Glomerular endothelial cell (primary cell): ENCODE data around the gene CD80. TPM values are rescaled to one million over a fixed set of nuclear protein-coding genes. Genes with fewer than 3 reads are reported as not detected.
"Not testable (repeated sequence)": the region's sequence is repeated elsewhere in the genome, so short reads cannot be mapped to it uniquely, and the experiment has no call there.

ENCODE experiments used
- DNase-seq: peaks from one replicate; pipeline ENCODE4 v3.0.0-alpha.2; 2011; ENCODE audit warnings: low read depth, low spot score; ENCODE audit errors: extremely low read depth
- total RNA-seq: library from RNA; depleted of rRNA; stranded (reverse); fragments of >200 nt; gene quantifications from 2 replicates; pipeline ENCODE4 v1.2.3, GENCODE V29; 2015

Gene CD80
- total RNA-seq, 1 donor from 2014 or later, result not detected

DNA sequence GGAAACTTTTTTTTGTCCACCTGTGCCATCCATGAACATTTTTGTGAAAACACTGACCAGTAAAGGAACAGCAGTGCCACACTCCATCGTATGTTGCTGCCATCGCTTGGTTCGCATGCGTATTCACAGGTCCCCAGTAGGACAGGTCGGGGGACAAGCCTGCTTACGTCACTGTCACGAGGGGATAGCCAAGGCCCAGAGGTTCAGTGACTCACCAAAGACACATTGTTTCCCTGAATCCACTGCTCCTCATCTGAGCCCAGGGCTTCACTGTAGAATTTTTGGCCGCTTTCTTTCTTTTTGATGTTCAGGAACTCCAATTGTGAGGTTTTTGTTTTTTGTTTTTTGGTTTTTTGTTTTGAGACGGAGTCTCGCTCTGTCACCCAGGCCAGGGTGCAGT lies 25.8 kb upstream of the CD80 start:
- no peak for DNase-seq

DNA sequence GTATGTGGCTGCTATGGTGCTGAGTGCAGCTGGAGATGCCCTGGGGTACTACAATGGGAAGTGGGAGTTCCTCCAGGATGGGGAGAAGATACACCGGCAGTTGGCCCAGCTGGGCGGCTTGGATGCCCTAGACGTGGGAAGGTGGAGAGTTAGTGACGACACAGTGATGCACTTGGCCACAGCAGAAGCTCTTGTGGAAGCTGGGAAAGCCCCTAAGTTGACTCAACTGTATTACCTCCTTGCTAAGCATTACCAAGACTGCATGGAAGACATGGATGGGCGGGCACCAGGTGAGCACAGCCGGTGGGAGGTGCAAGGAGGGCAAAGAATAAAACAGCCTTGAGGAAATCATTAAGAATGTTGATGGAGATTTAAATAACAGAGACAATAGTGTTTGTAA lies 22.8 kb upstream of the CD80 start:
- no peak for DNase-seq

DNA sequence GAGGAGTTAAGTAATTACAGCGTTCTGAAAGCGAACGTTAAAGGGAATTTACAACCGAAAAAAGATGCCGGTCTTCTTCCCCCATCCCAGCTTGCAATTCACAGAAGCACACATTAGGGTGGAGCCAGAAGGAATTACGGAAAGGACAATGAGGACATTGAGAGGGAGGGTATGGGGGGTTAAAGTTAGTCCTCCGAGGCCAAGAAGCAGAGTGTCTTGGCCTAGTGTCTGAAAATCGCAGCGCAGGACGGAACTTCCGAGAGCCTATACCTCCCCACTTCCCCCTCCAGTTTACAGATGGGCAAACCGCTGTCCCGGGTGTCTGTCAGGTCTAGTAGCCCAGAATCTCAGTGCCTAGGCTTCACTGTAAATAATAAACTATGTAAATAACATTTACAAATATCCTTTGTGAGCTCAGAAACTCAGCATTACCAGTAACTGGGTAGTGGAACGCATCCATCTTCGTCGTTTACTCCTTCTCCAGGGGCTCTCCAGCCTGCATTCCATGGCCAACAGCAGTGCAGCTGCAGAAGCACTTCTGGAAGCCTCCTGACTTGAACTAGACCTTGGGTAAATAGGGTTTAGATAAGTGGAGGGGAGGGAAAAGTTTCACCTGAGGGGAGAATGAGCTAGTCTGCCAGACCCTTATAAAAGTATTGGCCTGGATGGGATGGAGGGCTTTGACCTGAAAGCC lies 20.8 kb upstream of the CD80 start:
- DNase-seq, result no peak

DNA sequence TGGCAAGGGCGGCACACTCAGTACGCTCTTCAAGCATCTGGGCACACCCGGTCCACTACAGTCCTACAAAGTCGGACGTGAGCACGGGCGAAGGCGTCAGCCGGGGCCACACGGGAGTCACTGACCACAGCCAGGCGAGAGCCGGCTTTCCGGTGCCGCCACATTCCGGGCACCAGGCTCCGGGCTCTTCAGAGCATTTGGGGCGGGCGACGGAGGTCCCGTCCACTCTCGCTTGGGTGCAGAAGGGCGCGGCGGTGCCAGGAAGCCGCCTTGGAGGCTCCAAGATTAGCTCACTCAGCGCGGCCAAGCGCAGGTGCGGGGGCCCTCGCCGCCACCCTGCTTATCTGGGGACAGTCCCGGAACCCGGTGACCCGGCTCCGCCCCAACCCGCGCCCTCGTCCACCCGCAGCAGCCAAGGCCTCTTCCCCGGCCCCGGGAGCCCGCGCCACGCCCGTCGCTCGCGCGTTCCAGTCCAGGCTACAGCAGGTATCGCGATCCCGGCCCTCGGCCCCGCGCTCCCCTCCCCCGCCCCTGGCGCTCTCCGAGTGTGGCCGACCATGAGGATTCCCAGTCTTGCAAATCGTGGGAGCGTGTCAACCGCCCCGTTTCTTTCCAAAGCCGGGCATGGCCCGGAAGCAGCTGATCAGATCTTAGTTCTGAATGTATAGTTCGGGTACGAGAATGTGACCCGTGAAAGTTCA lies 20.1 kb upstream of the CD80 start, which contains the start of gene ADPRH:
Gene ADPRH (plus strand): TSS at position 127 of the 701 bp plus-strand sequence. CDS start 2,678 bp downstream, outside the sequence.
- DNase-seq, result no peak

DNA sequence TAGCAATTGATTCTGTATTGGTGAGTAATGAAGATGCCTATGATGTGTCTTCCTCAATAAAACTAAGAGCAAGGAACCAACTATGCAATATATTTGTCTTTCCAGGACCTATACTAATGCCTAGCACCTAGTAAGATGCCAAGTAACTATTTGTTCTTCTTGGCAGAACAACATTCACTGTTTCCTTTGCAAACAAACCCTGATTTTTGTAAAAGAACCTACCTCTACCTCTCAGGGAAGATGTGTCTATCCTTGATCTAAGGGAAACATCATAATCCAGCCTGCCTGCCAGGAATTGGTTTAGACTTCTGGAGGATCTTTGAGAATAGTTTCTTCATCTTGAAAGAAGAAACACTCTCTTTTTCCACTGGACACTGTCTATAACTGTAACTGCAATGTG lies 16.1 kb upstream of the CD80 start:
- DNase-seq, result no peak

DNA sequence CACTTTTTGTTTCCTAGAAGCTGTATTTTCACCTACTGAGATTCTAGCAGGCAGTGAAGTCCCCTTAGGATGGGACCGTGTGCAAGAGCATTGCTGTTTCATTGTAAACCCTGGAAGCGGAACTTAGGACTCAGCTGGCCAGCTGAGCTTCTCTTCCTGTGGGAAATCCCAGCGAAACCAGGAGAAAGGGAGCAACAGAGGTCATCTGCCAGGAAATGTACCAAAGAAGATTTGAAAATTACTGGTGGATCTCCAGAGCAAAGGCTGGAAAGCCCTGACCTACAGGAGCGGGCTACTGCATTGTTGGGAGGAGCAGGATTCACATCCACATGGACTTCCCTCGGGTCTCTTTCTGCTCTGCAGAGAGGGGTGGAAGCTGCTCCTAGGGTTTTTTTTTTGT lies 12.3 kb upstream of the CD80 start:
- no peak for DNase-seq

DNA sequence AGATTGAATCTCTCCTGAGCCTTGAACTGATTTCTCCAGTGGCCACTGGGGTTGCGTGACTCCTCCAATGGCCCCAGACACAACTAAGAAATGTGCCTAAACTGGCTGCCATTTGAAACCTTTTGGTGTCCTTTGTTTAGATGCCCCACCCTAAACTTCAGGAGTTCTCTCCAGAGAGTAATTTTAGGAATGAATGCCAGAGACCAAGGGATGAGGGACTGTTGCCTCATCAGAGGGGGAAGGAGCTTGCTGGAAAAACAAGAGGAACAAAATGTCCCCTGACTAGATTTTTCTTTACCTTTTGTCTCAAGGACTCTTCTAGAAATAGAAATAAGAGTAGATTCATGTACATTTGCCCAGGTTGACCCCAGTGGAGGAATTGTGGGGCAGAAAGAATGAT lies 11.8 kb upstream of the CD80 start:
- DNase-seq, result no peak

DNA sequence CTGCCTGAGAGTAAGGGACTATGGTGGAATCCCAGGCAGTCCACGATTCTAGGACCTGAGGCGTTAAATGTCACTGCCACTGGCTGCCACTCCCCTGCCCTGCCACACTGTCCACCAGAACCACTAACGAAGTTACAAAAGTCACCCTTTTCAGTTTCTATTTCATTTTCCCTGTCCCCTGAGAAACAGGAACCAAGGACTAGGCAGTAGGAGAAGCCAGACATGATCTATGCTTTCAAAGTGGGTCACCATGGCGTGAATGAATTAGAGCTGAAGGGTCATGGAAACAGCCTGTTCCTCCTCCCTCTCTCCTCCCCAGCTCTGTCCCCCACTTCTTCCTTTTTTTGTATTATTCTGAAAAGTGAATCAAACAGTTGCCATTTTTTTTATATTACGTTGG lies 10.8 kb upstream of the CD80 start:
- no peak for DNase-seq

DNA sequence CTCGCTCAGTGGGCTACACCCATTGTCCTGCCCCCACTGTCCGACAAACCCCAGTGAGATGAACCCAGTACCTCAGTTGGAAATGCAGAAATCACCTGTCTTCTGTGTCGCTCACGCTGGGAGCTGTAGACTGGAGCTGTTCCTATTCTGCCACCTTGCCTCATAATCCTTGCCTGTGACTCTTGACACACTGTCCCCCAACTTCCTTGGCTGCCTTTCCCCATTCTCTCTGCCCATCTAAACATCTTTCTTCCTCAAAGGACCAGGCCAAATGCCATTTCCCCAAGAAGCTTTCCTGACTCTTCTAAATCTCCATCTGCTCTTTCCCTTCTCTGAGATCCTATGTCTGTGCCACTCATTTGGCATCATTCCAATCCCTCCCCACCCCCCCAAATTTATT lies 9.7 kb upstream of the CD80 start:
- DNase-seq, result no peak

DNA sequence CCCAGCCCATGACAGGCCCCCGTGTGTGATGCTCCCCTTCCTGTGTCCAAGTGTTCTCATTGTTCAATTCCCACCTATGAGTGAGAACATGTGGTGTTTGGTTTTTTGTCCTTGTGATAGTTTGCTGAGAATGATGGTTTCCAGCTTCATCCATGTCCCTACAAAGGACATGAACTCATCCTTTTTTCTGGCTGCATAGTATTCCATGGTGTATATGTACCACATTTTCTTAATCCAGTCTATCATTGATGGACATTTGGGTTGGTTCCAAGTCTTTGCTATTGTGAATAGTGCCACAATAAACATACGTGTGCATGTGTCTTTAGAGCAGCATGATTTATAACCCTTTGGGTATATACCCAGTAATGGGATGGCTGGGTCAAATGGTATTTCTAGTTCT lies 3.9 kb upstream of the CD80 start:
- DNase-seq, result not testable (repeated sequence)

DNA sequence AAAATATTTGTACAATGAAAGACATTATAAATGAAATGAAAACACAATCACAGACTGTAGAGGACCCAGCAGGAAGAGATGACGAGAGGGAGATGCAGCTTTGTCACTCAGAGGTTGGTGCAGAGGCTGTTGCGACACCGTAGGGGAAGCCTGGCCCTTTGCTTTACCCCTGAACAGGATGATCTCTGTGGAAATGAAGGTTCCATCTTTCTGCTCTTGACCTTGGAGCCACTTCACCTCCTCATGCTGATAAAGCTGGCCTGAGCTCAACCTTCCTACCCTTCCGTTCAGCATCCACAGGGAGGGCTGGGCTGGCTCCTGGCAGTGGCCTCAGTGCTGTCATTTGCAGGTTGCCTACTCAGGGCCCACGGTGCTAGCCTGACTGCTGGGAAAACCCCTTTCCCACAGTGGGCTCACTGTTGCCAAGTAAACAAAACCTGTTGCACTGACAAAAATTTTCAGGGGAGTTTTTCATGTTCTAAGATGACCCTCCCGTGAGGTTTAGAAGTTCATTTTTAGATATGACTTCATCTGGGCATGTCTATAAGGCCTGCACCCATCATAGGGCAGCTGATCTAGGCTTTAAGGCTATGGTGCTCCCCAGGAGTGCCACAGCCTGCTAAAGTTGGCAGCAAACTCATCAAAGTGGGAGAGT lies 3.0 kb upstream of the CD80 start:
- DNase-seq, result no peak

DNA sequence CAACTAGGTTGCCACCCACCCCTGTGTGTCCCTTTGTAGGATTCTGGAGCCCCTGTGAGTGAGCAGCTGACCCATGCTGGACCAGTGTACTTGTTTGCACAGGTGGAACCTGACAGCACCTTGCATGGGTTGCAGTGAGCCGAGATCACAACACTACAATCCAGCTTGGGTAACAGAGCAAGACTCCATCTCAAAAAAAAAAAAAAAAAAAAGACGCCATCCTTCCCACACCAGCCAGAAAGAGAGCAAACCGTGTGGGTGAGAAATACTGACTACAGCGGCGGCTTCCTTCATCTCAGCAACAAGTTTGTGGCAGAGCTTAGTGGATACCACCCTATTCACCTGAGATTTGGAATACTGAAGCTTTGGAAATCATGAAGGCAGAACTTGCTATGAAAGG lies 746 bp upstream of the CD80 start:
- no peak for DNase-seq

DNA sequence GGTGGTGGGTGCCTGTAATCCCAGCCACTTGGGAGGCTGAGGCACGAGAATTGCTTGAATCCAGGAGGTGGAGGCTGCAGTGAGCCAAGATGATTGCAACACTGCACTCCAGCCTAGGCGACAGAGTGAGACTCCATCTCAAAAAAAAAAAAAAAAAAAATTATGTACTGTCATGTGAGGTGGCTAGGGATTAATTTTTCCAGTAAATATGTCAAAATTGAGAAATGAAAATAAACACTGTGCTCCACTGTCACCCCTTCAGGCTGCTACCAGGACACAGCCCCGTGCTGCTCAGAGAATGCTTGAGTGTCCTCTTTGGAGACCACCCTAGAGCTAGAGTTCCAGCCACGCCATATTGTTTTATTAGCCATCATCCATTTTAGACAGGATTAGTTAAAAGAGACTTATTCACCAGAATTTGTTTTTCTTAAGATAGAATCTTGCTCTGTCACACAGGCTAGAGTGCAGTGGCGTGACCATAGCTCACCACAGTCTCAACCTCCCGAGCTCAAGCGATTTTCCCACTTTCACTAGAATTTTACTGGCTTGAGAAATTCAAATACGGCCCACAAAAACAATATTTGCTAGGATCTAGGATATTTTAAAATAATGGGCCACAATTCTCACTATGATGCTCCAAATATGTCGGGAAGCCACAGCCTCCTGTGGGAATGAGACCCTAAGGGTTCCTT lies 642 bp downstream of the CD80 start:
- DNase-seq, result no peak

DNA sequence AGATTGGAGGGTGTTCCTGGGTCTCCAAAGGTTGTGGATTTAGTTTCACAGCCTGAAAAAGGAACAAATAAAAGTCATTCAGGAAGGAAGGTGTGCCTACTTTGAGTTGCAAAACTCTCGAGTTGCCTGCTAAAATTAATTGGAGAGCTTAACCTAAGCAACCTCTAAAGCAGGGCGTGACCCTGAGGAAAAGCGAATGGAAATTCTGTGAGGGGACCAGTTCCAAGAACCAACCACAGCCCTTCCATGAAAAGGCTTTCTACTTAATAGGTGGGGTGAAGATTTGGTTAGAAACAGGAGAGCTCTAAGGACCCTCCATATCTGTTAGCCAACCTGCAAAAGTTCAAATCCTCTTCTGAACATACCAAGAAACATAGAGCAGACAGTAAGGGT lies 1.5 kb downstream of the CD80 start:
- no peak for DNase-seq

DNA sequence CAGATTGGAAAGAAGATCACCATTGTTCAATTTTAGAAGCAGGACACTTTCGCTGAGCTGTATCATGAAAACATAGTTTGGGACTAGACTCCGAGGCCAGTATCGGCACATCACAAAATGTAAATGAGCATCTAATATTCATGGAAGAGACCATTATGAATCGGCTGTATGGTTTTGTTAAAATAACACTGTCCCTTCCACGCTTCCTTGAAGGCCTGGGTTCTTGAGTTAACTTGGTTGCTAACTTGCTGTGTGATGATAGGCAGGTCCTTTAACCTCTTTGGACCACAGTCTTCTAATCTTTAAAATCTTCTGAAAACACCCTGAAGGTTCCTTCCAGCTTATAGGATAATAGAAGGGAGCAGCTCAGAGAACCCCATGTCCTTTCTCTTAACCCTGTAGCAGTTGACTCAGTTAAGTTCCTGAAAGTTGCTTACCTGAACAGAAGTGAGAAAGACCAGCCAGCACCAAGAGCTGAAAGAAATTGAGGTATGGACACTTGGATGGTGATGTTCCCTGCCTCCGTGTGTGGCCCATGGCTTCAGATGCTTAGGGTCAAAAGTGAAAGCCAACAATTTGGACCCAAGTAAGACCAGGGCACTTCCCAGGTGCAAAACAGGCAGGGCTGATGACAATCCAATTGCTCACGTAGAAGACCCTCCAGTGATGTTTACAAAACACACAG lies 2.1 kb downstream of the CD80 start:
- DNase-seq, result no peak

DNA sequence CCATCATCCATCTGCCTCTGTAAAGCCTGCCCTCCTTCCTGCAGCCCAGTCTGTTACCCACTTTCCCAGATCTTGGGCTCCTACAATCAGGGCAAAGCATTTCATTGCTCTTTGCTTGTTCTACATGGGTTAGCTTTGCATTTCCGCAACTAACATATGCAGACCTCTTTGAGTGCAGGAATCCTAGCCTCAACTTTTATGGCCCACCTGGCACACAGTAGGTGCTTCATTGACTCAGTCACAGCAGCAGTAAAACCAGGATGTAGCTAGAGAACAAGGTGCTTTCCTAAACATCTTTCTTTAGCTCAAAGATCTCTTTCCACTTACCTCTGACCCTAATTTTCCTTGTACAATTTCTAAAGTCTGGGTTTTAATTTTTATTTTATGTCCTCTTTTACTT lies 3.5 kb downstream of the CD80 start:
- DNase-seq, result no peak

DNA sequence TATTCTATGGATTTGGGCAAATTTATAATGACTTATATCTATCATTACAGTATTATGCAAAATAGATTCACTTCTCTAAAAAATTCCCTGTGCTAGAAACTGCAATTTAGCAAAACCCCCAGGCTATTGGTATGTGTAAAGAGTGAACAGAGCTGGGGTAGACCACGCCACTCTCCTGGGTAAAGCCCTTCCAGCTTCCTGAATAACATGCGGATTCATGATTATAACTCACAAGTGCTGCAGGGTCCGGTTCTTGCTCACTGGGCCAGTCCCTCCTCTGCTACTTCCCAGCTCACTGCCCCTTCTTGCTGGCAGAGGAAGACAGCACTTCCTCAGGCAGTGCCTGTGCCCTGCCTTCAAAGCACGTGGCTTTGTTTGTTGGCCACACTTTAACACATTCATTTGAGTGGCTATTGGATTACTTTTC lies 4.1 kb downstream of the CD80 start:
- DNase-seq, result no peak

DNA sequence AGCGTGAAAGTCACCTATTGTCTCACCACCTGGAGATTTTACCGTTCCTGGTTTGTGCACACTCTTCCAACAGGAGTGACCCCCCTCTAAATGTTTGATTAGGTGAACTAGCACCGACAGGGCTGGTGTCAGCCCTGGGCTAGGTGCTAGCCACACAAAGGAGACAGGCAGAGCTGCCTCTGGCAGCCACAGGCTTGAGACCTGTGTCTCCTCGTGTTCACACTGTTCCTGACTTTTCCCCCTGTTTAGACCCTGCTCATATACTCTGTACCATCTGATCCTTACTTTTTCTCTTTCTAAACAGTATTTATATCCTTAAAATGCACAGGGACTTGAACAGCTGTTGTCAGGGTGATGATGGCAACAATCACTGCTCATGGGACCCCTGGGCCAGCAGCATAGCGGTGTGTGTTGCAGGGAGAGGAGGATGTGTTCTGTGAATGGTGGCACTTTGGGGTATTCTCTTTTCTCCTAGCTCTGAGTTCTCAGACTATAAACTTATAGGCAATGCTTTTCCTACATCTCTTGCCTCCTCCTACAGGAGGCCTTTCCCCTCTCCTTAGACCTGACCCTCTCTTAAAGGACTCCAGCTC lies 5.5 kb downstream of the CD80 start:
- DNase-seq, result no peak

DNA sequence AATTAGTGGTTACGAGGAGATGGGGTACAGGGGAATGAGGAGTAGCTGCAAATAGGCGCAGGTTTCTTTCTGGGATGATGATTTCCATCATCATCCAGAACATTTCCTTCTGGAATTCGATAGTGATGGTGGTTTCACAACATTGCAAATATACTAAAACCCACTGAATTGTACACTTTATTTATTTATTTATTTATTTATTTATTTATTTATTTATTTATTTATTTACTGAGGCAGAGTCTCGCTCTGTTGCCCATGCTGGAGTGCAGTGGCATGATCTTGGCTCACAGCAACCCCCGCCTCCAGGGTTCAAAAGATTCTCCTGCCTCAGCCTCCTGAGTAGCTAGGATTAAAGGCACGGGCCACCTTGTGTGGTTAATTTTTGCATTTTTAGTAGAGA lies 6.5 kb downstream of the CD80 start:
- not testable (repeated sequence) for DNase-seq

DNA sequence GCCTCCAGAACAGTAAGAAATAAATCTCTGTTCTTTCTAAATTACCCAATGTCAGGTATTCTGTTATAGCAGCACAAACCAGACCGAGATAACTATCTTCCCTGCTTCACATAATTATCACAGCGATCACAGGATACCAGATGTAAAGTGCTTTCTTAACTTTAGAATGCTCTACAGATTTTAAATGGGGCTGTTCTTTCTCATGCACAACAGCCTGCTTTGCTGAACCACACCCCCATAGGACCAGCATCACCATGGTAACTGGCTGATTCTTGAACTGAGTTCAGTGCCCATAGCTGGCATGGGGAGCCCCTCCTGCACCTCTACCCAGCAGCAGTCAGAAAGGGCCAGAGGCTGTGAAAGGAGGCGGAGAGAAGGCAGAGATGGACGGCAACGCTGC lies 7.8 kb downstream of the CD80 start:
- DNase-seq, result no peak
